Effector CD8-positive, alpha-beta T cell (primary cell): Measurements from ENCODE around the gene GBE1.
"Not testable (repeated sequence)": the region's sequence is repeated elsewhere in the genome, so short reads cannot be mapped to it uniquely, and the experiment has no call there.

Experiments used
- DNase-seq: peaks from one replicate; lab custom pipeline; 2025; lab: John Stamatoyannopoulos, UW
- total RNA-seq, 4 experiments: gene quantifications; one replicate each; lab custom pipeline; 2026; lab: John Stamatoyannopoulos, UW

GBE1 gene
- 15.6 to 30.6 (median 20.9) reads per million in 4 experiments for total RNA-seq

- peak; percentile 77 for DNase-seq
Measured at GRCh38 chr3:81760924-81761903, at the start of gene GBE1. TSS of gene GBE1 (minus strand) at chr3:81761645. CDS start at chr3:81761517, 128 bp downstream.

GRCh38 chr3:81808900-81809299 is 47.5 kb upstream of the GBE1 start:
- DNase-seq = no peak

DNA sequence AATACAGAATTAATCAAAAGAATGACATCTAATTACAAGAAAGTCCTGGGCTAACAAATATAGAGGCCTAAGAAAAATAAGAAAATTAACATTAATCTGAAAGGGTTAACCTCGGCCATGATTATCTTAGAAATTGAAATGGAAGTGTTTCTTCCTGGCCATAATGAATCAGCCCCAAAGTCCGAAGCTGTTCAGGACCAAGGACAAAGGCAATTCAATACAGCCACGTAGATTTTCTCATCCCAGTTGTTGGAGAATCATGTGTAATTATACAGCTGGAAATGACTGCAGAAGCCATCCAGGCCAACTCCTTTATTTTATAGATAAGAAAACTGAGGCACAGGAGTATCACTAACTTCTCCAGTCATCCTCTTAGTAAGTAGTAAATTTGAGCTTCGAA is 38.0 kb upstream of the GBE1 start:
- DNase-seq = no peak

DNA sequence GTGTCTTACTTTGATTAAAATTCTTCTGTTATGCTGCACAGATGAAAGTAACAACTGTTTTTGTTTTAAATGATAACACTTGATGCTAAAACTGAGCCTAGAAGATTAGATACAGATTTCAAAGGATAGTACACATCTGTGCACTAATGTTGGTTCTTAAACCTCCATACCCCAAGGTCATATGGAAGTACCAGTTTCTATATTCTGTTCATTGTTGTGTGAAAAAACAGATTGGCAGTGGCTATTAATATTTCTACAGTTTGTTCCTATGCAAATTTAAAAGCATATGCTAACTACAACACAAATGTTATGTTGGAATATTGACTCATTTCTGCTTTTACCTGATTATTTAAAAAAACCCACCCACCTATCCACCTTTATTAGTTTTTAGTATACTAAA is 32.0 kb upstream of the GBE1 start:
- no peak for DNase-seq

- DNase-seq = no peak
Measured at GRCh38 chr3:81790117-81790516, 28.7 kb upstream of the GBE1 start.

DNA sequence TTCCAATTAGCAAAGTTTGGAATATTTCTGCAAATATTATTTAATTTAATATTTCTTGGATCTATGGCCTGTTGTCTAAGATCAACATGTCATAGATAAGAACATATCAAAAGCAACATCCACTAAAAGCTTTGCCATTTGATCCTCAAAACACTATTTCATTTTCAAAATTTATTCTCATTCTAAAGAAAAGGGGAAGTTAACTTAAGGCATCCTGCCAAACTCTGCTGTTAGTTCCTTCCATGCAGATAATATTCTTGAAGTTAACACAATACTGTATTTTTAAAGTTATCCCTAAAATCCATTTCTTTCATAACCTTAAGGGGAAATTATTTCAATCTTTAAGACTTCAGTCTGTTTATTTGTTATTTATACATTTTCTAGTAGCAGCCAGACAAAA is 28.2 kb upstream of the GBE1 start:
- no peak for DNase-seq

DNA sequence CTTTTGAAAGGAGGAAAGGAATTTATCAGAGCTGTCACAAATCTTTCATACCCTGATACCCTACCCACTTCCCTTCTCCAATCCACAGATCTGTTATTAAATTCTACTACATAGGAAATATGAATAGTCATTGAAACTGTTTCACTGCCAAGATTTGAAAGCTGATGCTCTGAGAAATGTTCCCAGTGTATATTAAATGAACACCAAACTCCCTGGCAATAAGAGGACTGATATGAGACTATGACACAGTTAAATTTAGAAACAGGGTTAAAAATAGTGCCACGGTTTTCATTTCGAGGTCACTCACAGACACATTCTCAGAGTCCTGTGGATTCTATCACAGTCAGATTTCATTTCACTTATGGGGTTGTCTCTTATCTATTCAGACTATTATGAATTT is 27.2 kb upstream of the GBE1 start:
- DNase-seq = no peak

DNA sequence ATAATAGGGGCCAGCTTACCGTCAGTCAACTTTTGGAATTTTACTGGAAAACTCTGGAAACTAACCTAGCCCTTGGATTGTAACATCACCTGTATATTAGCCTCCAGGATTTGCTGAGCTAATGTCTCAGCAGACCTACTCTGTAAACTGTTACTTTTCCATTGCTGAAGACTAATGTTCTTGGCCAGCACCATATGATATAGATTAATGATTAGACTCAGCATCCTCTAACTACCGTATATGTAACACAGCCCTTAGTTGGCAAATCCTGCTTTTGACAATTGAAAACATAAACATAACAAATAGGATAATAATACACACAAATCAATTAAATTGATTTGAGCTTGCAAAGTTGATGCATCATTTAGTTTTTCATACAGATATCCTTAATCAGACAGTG is 26.6 kb upstream of the GBE1 start:
- no peak for DNase-seq

- no peak for DNase-seq
Measured at GRCh38 chr3:81782585-81782984, 21.1 kb upstream of the GBE1 start.

DNA sequence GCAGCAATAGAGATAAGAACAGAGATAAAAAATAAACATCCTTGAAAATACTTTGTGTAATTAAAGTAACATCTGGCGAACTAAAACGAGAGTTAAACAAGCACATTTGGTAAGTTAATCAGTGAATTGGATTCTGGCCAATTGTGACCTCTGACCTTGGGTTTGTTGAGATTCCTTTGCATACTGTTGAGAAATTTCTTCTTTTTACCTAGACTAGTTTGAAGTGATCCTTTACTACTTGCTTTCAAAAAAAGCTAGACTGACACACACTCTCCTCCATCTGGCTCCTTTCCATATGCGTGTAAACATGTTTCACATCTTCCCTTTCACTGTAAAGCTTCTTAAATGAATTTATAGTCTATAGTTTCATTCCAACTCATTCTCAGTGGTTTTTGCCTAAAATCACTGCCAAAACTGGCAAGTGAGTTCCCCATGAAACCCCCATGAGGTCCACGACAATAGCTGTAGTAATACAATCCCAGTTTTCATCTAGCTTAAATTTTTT is 17.3 kb upstream of the GBE1 start:
- no peak for DNase-seq

DNA sequence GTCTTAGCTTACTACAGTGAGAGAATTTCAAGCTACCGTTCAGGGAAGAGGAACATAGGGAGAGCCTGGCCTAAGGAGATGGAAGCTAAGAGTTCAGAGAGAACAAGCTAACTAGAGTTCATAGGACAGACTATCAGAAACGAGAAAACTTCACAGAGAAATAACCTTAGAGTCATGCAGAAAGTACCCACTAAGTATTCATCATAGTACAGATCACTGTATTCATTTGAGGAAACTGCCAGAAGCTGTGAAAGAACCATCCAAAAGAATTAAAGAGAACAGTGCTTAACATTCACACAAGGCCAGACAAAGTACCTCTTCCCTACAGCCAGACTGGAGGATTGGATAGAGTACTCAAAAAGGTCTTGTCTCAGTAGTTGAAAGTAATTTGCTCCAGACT is 15.2 kb upstream of the GBE1 start:
- DNase-seq = no peak

- DNase-seq = no peak
Measured at GRCh38 chr3:81770710-81771109, 9.3 kb upstream of the GBE1 start.

DNA sequence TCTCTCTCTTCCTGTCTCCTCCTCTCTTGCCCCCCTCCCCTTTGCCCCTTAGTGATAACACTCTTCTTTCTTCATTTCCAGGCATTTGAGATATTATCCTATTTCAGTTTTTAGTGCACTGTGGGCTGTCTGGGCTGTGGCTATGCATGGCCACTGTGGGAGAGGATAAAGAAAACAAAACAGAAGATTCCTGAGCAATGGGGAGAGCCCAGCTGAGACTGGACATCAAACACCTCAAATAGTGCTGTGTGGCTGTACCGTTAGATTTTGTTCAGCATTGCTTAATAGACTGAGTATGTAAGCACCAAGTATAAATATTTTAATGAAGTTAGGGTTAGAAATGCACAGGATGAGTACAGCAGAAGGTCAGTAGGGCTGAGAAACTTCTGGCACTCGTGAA is 7.9 kb upstream of the GBE1 start:
- DNase-seq = no peak

DNA sequence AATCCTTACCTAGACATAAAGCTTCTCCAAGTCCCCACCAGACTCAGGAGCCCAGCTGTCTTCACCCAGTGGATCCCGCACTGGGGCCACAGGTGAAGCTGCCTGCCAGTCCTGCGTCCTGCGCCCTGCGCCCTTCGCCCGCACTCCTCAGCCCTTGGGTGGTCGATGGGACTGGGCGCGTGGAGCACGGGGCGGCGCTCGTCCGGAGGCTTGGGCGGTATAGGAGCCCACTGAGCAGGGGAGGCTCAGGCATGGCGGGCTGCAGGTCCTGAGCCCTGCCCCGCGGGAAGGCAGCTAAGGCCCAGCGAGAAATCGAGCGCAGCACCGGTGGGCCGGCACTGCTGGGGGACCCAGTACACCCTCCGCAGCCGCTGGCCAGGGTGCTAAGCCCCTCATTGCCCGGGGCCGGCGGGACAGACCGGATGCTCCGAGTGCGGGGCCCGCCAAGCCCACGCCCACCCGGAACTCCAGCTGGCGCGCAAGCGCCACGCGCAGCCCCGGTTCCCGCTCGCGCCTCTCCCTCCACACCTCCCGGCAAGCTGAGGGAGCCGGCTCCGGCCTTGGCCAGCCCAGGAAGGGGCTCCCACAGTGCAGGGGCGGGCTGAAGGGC is 5.9 kb upstream of the GBE1 start:
- DNase-seq = not testable (repeated sequence)

DNA sequence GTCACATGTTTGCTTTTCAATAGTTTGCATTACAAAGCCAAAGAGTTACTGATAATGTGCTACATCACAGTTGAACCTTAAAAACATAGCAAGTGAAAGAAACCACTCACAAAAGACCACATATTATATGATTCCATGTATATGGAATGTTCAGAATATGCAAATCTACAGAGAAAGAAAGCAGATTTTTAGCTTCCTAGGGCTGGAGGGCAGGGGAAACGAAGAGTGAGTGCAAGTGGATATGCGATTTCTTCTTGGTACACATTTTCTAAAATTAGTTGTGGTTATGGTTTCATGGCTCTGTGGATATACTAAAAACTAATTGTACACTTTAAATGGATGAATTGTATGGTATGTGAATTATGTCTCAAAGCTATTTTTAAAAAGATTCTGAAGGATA is 4.0 kb upstream of the GBE1 start:
- no peak for DNase-seq

DNA sequence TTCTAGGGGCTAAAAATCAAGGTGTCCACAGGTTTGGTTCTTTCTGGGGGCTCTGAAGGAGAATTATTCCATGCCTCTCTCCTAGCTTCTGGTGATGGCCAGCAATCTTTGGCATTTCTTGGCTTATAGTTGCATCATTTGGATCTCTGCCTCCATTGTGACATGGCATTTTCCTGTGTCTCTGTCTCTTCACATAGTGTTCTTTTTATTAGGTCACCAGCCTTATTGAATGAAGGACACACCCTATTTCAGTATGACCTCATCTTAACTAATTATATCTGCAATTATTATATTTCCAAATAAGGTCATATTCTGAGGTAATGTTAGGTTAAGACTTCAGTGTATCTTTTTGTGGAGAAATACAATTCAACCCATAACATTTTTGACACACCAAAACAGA is 3.2 kb upstream of the GBE1 start:
- DNase-seq = no peak

DNA sequence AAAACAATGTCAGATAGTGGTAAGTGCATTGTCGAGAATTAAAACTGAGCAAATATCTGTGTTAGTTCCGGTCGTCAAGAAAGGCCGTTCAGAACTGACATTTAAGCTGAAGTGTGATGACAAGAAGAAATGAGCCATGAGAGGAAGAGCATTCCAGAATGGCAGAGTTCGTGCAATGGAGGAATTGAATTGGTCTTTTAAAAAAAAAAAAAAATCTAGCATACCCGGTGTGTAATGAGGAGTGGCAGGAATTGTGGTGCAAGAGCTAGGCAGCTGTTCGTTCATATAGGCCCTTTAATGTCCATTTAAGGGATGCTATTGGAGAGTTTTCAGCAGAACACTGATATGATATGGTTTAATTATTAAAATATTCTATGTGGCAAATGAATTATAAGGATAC is 2.6 kb upstream of the GBE1 start:
- DNase-seq = no peak

GRCh38 chr3:81763001-81763400 is 1.6 kb upstream of the GBE1 start:
- DNase-seq = no peak

GRCh38 chr3:81761904-81762580 is 597 bp upstream of the GBE1 start:
- no peak for DNase-seq

- no peak for DNase-seq
Measured at GRCh38 chr3:81760215-81760614, 1.2 kb downstream of the GBE1 start.

DNA sequence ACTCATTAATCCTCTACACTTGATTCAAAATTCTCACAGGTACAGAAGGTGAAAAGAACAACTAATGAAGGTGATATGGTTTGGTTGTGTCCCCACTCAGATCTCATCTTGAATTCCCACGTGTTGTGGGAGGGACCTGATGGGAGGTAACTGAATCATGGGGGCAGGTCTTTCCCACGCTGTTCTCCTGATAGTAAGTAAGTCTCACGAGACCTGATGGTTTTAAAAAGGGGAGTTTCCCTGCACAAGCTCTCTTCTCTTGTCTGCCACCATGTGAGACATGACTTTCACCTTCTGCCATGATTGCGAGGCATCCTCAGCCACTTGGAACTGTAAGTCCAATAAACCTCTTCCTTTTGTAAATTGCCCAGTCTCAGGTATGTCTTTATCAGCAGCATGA is 2.7 kb downstream of the GBE1 start:
- DNase-seq = not testable (repeated sequence)

- no peak for DNase-seq
Measured at GRCh38 chr3:81758275-81758674, 3.2 kb downstream of the GBE1 start.
